ENCODE data around the gene OAS3.

OAS3 gene

DNA sequence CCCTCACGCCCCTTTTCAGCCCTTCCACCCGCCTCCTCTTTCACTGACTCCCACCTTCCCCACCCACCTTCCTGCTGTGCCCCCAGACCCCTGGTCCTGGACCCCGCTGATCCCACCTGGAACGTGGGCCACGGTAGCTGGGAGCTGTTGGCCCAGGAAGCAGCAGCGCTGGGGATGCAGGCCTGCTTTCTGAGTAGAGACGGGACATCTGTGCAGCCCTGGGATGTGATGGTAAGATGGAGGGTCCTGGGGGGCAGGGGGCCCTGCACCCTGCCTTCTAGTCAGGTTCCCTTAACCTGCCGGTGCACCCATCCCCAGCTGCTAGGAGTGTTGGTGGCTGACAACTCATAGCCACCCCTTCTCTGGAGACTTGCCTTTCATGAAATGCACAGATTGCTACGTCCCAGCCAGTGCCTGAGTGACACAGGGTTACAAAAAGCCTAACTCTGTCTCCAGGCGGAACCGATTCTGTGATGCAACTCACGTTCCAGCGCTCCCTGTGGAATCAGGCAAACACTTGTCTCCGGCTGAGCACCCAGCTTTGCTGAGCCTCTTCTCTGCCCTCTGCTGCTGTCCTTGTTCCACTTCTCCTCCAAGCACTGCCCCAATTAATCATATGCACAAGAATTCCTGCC, 25.1 kb downstream of the OAS3 start:
- no peak for DNase-seq

DNA sequence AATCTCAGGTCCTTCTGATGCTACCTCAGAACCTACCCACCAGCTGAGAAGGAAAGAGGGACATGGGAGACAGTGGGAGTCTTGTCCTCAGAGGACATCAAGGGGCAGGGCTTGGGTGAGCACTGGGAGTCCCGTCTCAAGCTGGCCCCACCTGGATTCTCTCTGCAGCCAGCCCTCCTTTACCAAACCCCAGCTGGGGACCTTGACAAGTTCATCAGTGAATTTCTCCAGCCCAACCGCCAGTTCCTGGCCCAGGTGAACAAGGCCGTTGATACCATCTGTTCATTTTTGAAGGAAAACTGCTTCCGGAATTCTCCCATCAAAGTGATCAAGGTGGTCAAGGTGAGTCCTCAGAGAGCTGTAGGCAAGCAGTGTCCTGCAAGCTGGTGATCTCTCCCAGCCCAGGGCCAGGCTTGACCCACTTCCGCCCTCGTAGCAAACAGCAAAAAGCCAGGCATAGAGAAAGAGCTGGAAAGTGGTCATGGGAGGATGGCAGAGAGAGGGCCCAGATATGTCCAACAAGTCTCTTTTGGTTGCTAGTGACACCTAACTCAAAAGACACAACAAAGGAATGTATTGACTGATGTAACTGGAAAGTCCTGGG, 25.9 kb downstream of the OAS3 start:
- no peak for DNase-seq

DNA sequence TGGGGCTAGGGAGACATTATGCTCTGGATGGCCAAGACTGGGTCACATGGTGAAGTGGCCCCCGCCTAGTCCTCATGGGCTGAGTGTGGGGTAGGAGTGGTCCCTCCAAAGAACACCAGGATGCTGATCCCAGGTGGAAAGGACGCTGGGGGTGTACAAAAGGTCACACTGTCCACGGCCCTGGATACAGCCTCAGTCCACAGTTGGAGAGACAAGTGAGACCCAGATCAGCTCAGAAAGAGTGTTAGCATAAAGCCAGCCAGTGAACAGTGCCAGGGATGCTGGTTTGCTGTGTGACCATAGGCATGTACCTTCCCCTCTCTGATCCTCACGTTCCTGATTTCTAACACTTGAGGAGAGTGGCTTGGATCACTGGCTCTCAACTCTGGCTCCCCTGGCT, 26.6 kb downstream of the OAS3 start:
- DNase-seq: no peak

DNA sequence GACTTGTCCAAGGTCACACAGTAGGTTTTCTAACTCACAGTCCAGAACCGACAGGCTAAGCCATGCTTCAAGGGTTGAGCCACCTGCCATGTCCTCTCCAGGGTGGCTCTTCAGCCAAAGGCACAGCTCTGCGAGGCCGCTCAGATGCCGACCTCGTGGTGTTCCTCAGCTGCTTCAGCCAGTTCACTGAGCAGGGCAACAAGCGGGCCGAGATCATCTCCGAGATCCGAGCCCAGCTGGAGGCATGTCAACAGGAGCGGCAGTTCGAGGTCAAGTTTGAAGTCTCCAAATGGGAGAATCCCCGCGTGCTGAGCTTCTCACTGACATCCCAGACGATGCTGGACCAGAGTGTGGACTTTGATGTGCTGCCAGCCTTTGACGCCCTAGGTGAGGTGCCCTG, 27.4 kb downstream of the OAS3 start:
- DNase-seq: no peak

DNA sequence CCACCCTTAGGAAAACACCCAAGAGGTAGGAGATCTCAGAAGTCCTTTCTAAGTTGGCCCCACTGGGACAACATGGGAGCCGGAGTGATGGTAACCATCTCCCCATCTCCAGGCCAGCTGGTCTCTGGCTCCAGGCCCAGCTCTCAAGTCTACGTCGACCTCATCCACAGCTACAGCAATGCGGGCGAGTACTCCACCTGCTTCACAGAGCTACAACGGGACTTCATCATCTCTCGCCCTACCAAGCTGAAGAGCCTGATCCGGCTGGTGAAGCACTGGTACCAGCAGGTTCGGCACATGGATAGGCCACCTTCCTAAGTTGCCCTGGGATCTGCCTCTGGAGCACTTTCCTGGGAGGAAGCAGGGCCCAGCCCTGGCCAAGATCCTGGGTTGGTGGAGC, 29.0 kb downstream of the OAS3 start:
- no peak for DNase-seq

DNA sequence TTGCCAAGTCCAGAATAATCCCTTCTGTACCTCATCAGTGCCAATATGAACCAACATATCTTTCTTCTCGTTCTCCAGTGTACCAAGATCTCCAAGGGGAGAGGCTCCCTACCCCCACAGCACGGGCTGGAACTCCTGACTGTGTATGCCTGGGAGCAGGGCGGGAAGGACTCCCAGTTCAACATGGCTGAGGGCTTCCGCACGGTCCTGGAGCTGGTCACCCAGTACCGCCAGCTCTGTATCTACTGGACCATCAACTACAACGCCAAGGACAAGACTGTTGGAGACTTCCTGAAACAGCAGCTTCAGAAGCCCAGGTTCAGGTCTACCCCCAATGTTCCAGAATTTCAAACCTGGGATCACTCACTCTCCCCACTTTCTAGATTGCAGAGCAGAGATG, 29.6 kb downstream of the OAS3 start:
- no peak for DNase-seq

DNA sequence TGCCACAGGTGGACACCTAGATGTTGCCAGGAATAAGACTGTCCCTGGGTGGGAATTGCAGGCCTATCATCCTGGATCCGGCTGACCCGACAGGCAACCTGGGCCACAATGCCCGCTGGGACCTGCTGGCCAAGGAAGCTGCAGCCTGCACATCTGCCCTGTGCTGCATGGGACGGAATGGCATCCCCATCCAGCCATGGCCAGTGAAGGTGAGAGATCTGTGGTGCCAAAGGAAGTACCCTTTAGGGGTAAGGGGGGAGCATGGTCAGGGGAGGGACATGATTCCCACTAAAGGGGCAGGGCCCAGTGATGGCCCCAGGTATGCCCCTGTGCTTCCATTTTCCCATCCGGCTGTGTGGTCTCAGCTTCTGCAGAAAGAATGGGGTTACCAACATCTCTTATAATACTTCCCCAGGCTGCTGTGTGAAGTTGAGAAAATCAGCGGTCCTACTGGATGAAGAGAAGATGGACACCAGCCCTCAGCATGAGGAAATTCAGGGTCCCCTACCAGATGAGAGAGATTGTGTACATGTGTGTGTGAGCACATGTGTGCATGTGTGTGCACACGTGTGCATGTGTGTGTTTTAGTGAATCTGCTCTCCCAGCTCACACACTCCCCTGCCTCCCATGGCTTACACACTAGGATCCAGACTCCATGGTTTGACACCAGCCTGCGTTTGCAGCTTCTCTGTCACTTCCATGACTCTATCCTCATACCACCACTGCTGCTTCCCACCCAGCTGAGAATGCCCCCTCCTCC, 31.5 kb downstream of the OAS3 start:
- DNase-seq: no peak

DNA sequence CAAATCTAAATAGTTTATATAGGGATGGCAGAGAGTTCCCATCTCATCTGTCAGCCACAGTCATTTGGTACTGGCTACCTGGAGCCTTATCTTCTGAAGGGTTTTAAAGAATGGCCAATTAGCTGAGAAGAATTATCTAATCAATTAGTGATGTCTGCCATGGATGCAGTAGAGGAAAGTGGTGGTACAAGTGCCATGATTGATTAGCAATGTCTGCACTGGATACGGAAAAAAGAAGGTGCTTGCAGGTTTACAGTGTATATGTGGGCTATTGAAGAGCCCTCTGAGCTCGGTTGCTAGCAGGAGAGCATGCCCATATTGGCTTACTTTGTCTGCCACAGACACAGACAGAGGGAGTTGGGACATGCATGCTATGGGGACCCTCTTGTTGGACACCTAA, 32.1 kb downstream of the OAS3 start:
- no peak for DNase-seq

DNA sequence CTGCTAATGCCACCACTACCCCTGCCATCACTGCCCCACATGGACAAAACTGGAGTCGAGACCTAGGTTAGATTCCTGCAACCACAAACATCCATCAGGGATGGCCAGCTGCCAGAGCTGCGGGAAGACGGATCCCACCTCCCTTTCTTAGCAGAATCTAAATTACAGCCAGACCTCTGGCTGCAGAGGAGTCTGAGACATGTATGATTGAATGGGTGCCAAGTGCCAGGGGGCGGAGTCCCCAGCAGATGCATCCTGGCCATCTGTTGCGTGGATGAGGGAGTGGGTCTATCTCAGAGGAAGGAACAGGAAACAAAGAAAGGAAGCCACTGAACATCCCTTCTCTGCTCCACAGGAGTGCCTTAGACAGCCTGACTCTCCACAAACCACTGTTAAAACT, 33.0 kb downstream of the OAS3 start:
- DNase-seq: no peak

DNA sequence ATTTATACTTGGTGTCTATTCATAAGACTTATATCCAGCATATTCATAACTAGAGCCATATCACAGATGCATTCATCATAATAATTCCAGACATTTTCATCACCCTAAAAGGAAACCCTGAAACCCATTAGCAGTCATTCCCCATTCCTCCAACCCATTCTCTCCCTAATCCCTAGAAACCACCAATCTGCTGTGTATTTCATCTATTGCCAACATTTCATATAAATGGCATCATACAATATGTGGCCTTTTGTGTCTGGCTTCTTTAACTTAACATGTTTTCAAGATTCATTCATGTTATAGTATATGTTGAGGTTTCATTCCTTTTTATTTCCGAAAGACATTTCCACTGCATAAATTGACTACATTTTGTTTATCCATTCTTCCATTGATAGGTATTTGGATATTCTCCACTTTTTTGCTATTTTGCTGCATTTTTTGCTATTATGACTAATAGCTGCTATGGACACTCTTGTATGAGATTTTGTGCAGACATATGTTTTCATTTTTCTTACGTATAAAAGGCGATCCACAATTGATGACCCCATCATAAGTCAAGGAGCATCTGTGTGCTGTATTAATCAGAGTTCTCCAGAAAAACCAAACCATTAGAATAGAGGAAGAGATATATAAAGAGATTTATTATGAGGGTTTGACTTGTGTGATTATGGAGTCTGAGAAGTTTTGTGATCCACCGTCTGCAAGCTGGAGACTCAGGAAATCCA, 34.9 kb downstream of the OAS3 start:
- DNase-seq: no peak

DNA sequence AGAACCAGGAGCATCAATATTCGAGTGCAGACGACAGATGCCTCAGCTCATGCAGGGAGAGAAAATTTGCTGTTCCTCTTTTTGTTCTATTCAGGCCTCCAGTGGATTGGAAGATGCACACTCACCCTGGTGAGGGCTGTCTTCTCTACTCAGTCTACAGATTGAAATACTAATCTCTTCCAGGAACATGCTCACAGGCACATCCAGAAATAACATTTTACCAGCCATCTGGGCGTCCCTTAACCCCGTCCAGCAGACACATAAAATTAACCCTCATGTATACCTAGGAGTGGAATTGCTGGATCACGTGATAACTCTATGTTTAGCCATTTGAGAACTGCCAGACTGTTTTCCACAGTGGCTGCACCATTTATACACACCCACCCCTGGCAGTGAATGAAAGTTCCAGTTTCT, 35.6 kb downstream of the OAS3 start:
- no peak for DNase-seq

DNA sequence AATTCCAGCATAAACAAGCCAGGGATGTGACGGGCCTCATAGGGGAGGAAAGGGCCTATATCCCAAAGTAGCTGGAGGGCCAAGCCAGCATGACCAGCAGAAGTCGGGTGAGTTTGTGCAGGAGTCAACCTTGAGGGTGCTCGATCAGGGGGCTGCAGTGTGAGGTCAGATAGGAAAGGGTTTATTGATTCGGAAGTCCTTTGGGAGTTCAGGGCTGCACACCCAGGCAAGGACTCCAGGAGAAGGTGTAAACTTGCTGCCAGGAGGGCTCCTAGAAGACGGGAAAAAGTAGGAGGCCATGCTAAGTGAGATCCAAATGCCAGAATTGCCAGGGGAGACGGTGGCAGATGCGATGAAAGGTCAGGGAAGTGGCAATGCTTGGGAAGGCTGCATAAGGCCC, 36.6 kb downstream of the OAS3 start:
- DNase-seq: no peak

DNA sequence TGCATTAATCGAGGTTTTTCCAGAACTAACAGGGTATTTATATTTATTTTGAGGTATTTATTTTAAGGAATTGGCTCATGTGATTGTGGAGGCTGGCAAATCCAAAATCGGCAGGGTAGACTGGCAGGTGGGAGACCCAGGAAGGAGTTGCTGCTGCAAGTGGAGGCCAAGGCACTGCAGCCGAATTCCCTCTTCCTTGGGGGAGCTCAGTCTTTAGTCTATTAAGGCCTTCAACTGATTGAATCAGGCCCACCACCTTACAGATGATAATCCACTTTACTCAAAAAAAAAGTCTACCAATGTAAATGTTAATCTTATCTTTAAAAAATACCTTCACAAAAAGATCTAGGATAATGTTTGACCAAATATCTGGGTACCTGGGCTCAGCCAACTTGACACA, 38.9 kb downstream of the OAS3 start:
- DNase-seq: no peak

DNA sequence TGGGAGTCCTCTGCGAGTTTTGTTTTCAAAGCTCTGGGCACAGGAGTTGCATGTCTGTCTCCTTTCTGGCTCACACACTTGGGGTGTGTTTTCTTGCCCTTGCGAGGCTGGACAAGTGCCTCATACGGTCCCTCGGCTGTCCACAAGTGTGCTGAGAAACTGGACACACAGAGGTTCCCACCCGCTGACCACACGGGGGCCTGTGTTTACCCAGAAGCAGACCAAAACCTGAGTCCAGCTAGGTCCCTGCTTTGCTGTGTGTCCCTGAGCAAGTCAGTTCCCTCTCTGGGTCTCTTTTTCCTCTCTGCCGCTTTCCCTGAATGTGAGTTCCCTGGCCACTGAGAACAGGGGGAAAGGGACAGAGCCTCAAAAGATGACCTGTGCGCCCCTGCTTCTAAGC, 39.4 kb downstream of the OAS3 start:
- no peak for DNase-seq

DNA sequence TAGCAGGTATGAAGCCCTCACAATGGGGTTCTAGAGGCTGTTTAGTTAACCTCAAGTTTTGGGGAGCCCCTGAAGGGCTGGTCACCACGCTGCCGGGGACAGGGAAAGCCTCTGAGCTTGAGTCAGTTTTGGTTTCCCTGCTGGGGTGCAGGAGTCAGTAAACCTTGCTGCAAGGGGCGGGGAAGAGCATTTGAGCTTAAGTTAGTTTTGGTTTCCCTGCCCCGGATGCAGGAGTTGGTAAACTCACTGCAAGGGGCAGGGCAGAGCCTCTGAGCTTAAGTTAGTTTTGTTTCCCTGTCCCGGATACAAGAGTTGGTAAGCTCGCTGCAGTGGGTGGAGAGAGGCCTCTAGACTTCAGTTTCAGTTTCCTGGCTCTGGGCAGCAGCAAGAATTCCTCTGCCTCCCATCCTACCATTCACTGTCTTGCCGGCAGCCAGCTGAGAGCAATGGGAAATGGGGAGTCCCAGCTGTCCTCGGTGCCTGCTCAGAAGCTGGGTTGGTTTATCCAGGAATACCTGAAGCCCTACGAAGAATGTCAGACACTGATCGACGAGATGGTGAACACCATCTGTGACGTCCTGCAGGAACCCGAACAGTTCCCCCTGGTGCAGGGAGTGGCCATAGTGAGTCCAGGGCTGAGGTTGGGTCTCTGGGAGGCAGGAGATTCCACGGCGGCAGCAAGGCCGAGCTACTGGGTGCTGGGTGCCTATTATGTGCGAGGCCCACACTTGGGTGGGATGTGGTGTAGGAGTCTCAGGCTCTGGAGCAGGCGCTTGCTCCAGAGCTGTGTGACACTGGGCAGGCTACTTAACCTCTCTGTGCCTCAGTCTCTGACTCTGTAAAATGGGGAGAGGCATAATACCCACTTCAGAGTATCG, 40.1 kb downstream of the OAS3 start, which contains the start of gene OAS2:
Gene OAS2, plus strand, starts transcription at position 357 of the 878 bp plus-strand sequence. Its CDS starts 90 bp downstream, at position 447.
- no peak for DNase-seq

DNA sequence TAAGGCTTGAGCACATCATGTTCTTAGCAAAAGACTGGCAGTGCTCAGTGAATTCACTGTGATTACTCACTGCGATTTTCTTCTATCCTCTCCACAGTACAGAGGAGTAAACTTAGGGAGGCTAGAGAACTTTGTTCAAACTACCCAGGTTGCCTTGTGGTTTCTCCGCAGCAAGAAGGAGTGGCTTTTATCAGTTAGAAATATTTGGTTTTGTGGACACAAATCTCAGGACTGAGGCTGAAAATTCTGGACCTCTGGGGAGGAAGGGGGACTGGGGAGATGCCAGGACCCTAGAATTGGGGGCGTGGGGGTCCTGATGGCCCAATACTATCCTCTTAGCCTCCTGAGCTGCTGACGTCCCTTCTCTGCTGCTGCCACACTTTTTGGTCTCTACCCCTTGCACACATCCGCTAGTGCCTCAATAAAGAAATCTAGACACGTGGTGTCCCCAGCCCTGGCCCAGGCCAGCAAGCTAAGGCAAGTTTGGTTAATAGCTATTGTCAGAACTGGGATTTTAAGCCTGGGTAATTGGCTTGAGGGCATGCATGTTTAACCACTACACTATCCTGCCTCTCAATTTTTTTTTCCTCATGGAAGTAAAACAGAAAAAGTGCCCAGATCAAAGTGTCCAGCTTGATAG, 40.9 kb downstream of the OAS3 start:
- DNase-seq: no peak

DNA sequence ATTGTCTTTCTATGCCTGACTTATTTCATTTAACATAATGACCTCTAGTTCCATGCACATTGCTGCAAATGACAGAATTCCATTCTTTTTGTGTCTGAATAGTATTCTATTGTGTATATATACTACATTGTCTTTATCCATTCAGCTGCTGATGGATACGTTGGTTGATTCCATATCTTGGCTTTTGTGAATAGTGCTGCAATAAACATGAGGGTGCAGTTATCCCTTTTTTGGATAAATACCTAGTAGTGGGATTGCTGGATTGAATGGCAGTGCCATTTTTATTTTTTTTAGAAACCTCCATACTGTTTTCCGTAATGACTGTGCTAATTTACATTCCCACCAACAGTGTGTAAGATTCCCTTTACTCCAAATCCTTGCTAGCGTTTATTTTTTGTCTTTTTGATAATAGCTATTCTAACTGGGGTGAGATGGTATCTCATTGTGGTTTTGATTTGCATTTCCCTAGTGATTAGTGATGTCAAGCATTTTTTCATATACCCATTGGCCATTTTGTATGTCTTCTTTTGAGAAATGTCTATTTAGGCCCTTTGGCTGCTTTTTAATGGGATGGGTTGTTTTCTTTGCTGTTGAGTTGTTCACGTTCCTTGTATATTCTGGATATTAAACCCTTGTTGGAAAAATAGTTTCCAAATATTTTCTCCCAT, 42.4 kb downstream of the OAS3 start:
- no peak for DNase-seq

DNA sequence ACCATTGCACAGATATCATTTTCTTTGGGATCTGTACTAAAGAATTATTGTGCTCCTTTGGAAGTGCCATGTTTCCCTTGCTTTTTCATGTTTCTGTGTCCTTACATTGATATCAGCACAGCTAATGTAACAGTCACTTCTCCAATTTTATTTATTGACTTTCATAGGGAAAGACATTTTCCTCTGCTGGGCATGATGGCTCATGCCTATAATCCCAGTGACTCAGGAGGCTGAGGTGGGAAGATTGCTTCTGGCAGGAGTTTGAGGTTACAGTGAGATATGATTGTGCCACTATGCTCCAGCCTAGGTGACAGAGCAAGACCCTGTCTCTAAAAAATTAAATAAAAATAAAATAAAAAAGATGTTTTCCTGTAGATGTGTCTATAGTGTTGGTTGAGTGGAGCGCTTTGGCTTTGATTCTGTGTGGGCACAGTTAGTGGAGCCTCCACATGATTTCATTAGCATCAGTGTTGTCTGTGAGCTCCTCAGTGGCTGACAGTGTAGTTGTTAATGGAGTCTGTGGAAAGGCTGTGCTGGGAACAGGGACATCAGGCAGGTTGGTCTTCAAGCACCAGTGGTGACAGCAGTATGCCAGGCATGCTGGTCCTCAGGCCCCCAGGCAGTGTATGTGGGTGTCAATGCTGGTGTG, 47.5 kb downstream of the OAS3 start:
- no peak for DNase-seq

DNA sequence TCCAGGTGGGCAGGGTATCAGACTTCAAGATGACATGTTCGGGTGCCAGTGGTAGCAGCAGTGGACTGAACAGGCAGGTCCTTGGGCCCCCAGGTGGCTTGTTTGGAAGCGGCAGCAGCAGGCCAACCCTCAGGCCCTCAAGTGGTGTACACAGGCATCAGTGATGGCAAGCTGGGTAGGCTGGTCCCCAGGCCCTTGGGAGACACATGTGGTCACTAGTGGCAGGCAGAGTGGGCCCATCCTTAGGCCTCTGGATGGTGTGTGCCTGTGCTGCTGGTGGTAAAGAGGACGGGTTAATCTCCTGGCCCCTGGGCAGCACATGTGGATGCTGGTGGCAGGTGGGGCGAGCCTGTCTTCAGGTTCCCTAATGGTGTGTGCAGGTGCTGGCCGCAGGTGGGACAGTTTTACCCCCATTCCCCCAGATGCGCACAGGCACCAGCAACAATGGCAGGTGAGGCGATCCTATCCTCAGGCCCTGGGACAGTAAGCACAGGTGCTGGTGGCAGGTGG, 48.1 kb downstream of the OAS3 start:
- DNase-seq: no peak

DNA sequence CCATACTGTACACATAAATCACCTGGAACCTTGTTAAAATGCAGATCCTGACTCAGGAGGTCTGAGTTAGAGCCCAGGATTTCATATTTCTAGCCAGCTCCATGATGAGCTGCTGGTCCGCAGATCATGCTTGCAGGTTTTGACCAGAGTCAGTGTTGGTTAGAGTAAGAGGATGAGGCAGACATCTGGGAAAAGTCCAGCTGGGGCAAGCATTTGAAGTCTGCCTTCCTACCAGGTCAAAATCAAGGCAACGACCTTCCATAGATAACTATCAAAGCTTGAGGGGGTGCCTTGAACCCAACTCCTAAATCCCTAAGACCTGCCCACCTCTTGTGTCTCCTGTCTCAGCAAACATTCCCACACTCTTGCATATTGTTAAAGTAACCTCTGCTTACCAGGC, 49.3 kb downstream of the OAS3 start:
- DNase-seq: no peak

DNA sequence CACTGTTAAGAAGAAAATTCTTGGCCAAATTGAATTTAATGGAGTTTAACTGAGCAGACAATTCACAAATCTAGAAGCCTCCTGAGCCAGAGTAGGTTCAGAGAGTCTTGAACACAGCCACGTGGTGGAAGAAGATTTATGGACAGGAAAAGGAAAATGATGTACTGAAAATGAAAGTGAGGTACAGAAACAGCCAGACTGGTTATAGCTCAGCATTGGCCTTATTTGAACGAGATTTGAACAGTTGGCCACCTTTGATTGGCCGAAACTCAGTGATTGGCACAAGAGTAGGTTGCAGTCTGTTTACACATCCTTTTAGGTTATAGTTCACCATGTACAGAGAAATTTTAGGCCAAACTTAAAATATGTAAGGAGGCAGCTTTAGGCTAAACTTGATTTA, 50.0 kb downstream of the OAS3 start:
- no peak for DNase-seq
